HepG2 (cell line): Measurements from ENCODE around the gene SRCAP. TPM values are rescaled to one million over a fixed set of nuclear protein-coding genes. Genes with fewer than 3 reads are reported as not detected.

Experiments used
- IKZF4 ChIP-seq: sonication (generic); formaldehyde crosslinking; IDR thresholded peaks from 2 replicates; pipeline ENCODE4 v1.5.1; 2020; ENCODE audit warnings: borderline replicate concordance, mild to moderate bottlenecking, low read depth, missing genetic modification reagents; ENCODE audit errors: not compliant biosample characterization
- MXI1 ChIP-seq: IDR thresholded peaks from 3 replicates; pipeline ENCODE4 v1.6.1; 2012; ENCODE audit warnings: low read depth, low read length, inconsistent platforms, borderline replicate concordance
- NFE2L2 ChIP-seq: fragments of 150-350 bp; IDR thresholded peaks from 2 replicates; pipeline ENCODE4 v1.6.1; 2014; ENCODE audit warnings: low read length
- NFKB2 ChIP-seq: sonication (generic); formaldehyde crosslinking; IDR thresholded peaks from 2 replicates; pipeline ENCODE4 v1.4.0; 2020; ENCODE audit warnings: missing genetic modification reagents, borderline replicate concordance
- PRPF4 ChIP-seq: fragments of 200-400 bp; formaldehyde crosslinking; IDR thresholded peaks from 2 replicates; pipeline ENCODE4 v1.6.1; 2016; ENCODE audit warnings: low read length, low read depth; ENCODE audit not compliant: poor library complexity, severe bottlenecking
- RAD21 ChIP-seq: fragments of 450-650 bp; formaldehyde crosslinking; IDR thresholded peaks from 2 replicates; pipeline ENCODE4 v1.5.0; 2020; ENCODE audit warnings: mild to moderate bottlenecking
- TEAD3 ChIP-seq: optimal IDR thresholded peaks from 2 replicates; pipeline ENCODE3; 2016; ENCODE audit warnings: borderline replicate concordance
- U2AF1 ChIP-seq: fragments of 200-400 bp; formaldehyde crosslinking; optimal IDR thresholded peaks from 2 replicates; pipeline ENCODE3; 2017; ENCODE audit warnings: mild to moderate bottlenecking, low read depth, low read length
- ZC3H13 ChIP-seq: sonication (generic); formaldehyde crosslinking; IDR thresholded peaks from 2 replicates; pipeline ENCODE4 v1.8.1; 2023; ENCODE audit warnings: mild to moderate bottlenecking, missing genetic modification reagents, moderate library complexity
- ZFP36L1 ChIP-seq: sonication (generic); formaldehyde crosslinking; IDR thresholded peaks from 2 replicates; pipeline ENCODE4 v1.8.0; 2022; ENCODE audit warnings: mild to moderate bottlenecking, missing genetic modification reagents, moderate library complexity
- ZNF75D ChIP-seq: sonication (generic); formaldehyde crosslinking; IDR thresholded peaks from 2 replicates; pipeline ENCODE4 v1.8.1; 2023; ENCODE audit warnings: missing genetic modification reagents, mild to moderate bottlenecking, borderline replicate concordance
- ZNF883 ChIP-seq: sonication (generic); formaldehyde crosslinking; IDR thresholded peaks from 2 replicates; pipeline ENCODE4 v1.5.1; 2020; ENCODE audit warnings: mild to moderate bottlenecking, missing genetic modification reagents; ENCODE audit errors: not compliant biosample characterization
- polyA plus RNA-seq, 8 experiments: library from polyadenylated mRNA; depleted of rRNA in 3 of 8; stranded (reverse) in 7 of 8; unstranded in 1 of 8; fragments of >200 nt; fragmentation: Illumina TruSeq in 4 of 8; extraction: Trizol in 4 of 8; gene quantifications; 2 replicates each; pipeline versions ENCODE4 v1.2.1 to v1.2.3, GENCODE V29; 2011 to 2016; ENCODE audit warnings: low read depth in 4 of 8, missing spikeins in 1 of 8, mixed read lengths in 1 of 8; ENCODE audit not compliant: insufficient read depth in 1 of 8
- total RNA-seq, 5 experiments: library from RNA; depleted of rRNA; stranded (reverse); fragments of >200 nt; fragmentation: Illumina TruSeq; extraction: Trizol; gene quantifications; 2 replicates each; pipeline ENCODE4 v1.2.3, GENCODE V29; 2016; ENCODE audit warnings: low read depth in 1 of 5
- TF ChIP-seq, protein P1 (sequence below): sonication (generic); formaldehyde crosslinking; IDR thresholded peaks from 2 replicates; pipeline ENCODE4 v1.5.1; 2020; ENCODE audit warnings: missing genetic modification reagents, mild to moderate bottlenecking, borderline replicate concordance
- TF ChIP-seq, protein P2 (sequence below): sonication (generic); formaldehyde crosslinking; IDR thresholded peaks from 2 replicates; pipeline ENCODE4 v1.4.0; 2020; ENCODE audit warnings: missing genetic modification reagents, borderline replicate concordance
- TF ChIP-seq, protein P3 (sequence below), 2 experiments: sonication (generic) in 1 of 2; formaldehyde crosslinking in 1 of 2; IDR thresholded peaks; 2 replicates each; pipeline versions ENCODE4 v1.6.1 to v1.9.0; 2014 to 2022; ENCODE audit warnings: antibody characterized with exemption in 1 of 2, borderline replicate concordance in 1 of 2, inconsistent platforms in 1 of 2, low read depth in 1 of 2, missing genetic modification reagents in 1 of 2

SRCAP gene
- total and polyA plus RNA-seq, 2 of the 13 experiments (the other 11 are each of a cell fraction or from before 2014, with no cell fraction given) = 4.9 to 9.0 TPM

DNA sequence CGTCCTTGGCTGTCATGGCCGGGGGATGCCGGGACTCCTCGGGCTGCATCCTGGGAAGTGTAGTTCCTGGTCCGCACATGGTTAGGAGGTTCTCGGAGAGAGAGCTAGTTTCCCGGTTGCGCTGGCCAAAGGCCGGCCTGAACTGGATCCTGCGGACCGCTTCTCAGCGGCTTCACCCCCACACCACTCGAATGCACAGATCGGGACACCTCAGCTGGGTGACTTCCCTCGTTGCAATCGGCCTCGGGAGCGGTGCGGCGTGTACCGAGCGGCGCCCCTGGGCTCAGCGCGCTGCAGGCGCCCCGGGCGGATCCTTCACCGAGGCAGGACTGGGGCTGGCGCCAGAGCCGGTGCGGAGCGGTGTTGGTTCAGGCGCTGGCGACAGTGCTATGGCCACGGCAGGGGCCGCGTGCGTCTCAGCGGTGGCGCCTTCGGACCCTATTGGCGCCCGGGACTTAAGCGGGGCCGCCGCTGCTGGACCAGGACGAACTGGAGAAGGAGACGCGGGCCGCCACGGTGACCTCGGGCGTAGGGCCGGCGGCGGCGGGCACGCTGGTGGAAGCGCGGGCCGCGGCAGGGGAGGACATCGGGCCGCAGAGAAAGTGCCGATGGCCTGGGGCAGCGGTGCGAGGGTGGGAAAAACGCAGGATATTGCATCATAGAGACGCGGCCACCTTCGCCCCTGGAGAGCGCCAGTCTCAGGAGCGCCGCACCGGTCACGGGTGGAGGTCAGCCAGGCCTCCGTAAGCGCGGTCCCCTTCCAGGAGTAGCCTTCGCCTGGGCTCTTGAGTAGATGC is 76.6 kb downstream of the SRCAP start (continued):
- TF ChIP-seq, protein P1, sequence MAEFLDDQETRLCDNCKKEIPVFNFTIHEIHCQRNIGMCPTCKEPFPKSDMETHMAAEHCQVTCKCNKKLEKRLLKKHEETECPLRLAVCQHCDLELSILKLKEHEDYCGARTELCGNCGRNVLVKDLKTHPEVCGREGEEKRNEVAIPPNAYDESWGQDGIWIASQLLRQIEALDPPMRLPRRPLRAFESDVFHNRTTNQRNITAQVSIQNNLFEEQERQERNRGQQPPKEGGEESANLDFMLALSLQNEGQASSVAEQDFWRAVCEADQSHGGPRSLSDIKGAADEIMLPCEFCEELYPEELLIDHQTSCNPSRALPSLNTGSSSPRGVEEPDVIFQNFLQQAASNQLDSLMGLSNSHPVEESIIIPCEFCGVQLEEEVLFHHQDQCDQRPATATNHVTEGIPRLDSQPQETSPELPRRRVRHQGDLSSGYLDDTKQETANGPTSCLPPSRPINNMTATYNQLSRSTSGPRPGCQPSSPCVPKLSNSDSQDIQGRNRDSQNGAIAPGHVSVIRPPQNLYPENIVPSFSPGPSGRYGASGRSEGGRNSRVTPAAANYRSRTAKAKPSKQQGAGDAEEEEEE (CRISPR knock-in tag) = no peak
- TF ChIP-seq RAD21 (CRISPR knock-in tag) (peak; percentile 44), ZNF883 (peak; percentile 98), ZC3H13 (CRISPR knock-in tag) (peak; percentile 100), IKZF4 (CRISPR knock-in tag) (peak; percentile 83), ZFP36L1 (CRISPR knock-in tag) (peak; percentile 95), TEAD3 (CRISPR knock-in tag) (no peak), ZNF75D (CRISPR knock-in tag) (no peak; the same call in 1 of the 2 replicates), NFE2L2 (no peak), PRPF4 (no peak), MXI1 (peak; percentile 95; the same call in 2 of the 3 replicates), U2AF1 (no peak), NFKB2 (CRISPR knock-in tag) (peak; percentile 87; the same call in 1 of the 2 replicates)
- TF ChIP-seq, protein P2, sequence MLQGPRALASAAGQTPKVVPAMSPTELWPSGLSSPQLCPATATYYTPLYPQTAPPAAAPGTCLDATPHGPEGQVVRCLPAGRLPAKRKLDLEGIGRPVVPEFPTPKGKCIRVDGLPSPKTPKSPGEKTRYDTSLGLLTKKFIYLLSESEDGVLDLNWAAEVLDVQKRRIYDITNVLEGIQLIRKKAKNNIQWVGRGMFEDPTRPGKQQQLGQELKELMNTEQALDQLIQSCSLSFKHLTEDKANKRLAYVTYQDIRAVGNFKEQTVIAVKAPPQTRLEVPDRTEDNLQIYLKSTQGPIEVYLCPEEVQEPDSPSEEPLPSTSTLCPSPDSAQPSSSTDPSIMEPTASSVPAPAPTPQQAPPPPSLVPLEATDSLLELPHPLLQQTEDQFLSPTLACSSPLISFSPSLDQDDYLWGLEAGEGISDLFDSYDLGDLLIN (CRISPR knock-in tag) = peak; percentile 81
- TF ChIP-seq, protein P3, sequence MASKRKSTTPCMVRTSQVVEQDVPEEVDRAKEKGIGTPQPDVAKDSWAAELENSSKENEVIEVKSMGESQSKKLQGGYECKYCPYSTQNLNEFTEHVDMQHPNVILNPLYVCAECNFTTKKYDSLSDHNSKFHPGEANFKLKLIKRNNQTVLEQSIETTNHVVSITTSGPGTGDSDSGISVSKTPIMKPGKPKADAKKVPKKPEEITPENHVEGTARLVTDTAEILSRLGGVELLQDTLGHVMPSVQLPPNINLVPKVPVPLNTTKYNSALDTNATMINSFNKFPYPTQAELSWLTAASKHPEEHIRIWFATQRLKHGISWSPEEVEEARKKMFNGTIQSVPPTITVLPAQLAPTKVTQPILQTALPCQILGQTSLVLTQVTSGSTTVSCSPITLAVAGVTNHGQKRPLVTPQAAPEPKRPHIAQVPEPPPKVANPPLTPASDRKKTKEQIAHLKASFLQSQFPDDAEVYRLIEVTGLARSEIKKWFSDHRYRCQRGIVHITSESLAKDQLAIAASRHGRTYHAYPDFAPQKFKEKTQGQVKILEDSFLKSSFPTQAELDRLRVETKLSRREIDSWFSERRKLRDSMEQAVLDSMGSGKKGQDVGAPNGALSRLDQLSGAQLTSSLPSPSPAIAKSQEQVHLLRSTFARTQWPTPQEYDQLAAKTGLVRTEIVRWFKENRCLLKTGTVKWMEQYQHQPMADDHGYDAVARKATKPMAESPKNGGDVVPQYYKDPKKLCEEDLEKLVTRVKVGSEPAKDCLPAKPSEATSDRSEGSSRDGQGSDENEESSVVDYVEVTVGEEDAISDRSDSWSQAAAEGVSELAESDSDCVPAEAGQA (IDR thresholded peaks at IDR 0.05; ENCODE audit: low read depth) = peak; percentile 67
- TF ChIP-seq, protein P3 (CRISPR knock-in tag; IDR thresholded peaks at IDR 0.05; ENCODE audit: borderline replicate concordance) = peak; percentile 86
